ENCODE data around the gene HLCS.

The HLCS gene

DNA sequence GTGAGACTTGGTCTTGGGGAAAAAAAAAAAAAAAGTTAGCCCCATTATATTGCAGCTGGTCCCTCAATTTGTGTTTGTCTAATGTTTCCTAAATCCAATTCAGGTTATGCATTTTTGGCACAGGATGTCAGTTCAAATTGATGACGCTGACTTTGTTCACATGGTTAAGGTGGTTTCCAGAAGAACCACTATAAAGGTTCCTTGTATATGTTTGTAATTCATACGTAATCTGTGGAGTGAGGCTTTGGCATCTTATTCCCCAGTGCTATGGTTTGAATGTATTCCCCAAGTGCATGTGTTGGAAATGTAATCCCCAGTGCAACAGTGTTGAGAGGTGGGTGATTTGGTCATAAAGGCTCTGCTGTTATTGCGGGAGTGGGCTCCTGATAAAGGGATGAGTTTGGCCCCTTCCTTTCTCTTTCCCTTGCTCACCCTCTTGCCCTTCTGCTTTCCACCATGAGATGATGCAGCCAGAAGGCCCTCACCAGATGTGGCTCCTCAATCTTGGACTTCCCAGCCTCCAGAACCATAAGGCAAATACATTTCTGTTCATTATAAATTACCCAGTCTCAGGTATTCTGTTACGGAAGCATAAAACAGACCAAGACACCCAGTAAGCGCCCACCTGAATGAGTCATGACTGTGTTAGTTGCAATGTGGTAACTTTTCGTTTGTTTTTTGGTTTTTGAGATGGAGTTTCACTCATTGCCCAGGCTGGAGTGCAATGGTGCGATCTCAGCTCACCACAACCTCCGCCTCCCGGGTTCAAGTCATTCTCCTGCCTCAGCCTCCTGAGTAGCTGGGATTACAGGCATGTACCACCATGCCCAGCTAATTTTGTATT is 19.5 kb upstream of the HLCS start:
- DNase-seq (ENCODE audit: low read depth in 2 of 2): no peak

DNA sequence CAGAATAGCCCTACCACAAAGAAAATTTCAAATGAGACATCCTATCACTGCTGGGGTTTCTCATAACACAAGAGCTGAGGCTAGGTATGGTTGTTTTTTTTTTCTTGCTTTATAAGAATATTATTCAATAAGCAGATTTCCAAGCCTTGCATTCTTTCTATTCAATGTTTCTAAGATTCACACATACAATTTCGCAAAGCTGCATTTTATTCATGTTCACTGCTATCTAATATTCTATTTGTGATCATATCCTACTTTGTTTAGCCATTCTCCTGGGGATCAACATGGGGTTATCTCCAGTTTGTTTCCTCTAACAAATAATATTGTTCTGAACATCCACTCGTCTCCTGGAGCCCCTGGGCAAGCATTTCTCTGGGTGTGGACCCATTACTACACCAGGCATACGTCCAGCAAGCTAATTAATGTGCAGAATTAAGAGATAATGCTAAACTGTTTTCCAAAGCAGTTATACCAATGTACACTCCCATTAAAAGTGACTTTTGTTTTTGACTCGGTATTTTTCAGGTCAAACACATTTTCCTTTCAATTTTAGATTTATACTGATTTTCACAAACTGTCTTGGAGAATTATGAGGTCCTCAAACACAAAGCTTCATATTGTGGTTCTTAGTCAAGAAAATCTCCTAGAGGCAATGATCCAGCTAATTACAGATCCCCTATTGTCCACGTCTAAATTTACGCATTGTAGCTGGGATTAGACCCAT is 15.7 kb upstream of the HLCS start:
- DNase-seq (ENCODE audit: low read depth in 2 of 2): no peak

DNA sequence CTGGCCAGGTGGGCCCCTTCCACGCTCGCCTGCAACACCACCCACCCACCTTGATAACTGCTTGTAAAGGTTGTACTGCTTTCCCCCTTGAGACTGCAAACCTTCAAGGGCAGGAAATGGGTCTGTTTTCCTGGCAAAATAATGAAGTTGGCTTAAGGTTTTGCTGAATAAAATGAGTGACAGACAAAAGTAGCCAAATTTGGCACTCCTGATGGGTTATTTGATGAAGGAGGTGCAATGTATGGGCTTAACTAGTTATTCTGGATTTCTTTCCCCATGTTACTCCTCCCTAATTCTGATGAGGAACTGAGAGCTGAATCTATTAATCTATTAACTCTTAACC is 14.6 kb upstream of the HLCS start:
- no peak for DNase-seq (ENCODE audit: low read depth in 2 of 2)

DNA sequence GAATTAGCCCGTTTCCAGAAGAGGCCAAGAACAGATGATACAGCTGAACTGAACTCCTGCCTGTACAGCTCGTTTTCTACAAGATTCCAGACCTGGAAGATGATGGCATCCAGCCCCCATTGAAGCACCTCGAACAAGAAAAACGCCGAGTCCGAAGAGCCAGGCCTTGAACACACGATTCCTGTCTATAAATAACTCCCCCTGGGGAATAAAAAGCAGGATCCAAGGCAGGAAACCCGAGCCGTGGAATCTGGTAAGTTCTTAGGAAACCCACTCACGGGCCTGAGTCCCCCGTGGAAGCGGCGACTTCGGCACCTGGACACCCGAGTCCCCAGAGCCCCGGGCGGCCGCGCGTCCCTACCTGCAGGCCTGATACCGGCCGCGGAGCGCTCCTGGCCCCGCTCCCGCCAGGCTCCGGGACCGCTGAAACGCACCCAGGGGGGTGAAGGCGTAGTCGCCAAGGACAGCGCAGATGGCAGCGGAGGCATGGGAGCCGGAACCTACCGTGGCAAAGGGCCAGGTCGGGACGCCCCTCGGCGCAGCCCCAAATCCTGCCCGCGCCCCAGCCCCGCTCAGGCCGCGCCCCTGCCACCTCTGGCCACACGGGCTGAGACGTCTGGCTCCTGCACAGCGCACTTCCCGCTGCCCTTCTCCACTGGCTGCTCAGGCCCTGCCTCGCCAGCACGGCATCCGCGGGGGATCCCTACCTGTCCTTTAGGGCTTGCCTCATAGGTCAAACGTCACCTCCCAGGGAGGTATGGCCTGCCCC is 14.0 kb upstream of the HLCS start:
- no peak for DNase-seq (ENCODE audit: low read depth in 2 of 2)

DNA sequence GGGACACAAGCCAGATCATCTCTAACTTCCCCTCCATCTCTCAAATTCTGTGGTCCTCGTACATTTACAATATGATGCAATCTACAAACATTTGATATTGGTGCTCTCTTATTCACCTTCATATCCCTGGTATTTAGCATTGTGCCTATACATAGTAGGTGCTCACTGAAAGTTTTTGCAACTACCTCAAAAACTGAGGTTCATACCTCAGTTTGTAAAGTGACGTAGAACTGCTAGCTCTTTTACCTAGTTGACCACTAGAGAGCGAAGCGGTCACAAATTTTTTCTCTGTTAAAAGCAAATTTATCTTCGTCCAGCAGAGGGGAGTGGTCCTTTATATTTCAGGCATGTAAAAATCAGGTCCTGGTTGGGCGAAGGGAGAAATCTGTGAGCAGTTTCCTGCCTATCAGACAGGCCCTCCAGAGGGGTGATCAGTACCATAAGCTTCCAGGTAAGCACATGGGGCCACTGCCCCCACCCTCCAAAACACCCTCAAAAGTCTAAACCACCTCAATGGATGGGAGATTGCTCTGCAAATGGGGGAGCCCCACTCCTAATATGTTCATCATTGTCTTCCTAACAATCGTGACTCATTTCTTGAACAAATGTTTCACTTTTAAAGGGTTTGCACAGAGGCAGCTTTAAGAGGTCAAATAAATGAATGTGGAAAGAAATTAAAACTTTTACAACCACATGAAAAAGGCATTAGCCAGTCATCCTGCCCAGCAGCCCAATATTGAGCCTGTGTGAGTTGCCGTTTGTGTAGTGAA is 10.6 kb upstream of the HLCS start:
- no peak for DNase-seq (ENCODE audit: low read depth in 2 of 2)

DNA sequence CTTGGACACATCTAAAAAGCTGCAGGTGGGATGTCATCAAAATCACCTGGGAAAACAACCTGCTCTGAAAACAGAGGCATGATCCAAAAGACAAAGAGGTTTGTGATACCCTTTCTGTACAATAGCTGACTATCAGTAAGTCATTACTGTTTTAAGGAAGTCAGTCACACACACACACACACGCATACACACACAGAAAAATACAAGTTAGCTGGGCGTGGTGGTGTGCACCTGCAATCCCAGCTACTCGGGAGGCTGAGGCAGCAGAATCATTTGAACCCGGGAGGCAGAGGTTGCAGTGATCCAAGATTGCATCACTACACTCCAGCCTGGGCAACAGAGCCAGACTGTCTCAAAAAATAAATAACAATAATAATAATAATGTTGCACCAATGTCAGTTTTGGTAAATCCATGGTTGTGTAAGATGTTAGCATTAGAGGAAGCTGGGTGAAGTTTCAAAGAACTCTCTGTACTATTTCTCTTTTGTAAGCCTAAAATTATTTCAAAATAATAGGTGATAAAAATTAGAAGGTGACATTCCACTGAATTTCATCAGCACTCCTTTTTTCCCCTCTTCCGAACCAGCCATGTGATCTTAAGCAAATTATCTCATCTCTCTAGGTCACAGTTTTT is 9.9 kb upstream of the HLCS start:
- no peak for DNase-seq (ENCODE audit: low read depth in 2 of 2)

DNA sequence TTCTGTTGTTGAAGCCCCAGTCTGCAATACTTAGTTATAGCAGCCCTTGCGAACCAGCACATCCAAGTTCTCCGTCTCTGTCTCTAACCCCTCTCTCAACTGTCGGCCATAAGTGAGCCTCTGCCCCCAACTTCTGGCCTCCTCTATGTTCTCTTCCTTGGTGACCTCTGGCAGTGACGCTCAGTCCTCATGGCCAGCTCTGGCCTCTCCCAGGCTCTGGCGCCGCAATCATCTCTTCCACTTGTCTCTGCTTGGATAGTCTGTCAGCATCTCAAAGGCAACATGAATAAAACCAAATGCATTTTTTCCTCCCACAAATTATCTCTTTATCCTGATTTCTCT is 8.4 kb upstream of the HLCS start:
- no peak for DNase-seq (ENCODE audit: low read depth in 2 of 2)

DNA sequence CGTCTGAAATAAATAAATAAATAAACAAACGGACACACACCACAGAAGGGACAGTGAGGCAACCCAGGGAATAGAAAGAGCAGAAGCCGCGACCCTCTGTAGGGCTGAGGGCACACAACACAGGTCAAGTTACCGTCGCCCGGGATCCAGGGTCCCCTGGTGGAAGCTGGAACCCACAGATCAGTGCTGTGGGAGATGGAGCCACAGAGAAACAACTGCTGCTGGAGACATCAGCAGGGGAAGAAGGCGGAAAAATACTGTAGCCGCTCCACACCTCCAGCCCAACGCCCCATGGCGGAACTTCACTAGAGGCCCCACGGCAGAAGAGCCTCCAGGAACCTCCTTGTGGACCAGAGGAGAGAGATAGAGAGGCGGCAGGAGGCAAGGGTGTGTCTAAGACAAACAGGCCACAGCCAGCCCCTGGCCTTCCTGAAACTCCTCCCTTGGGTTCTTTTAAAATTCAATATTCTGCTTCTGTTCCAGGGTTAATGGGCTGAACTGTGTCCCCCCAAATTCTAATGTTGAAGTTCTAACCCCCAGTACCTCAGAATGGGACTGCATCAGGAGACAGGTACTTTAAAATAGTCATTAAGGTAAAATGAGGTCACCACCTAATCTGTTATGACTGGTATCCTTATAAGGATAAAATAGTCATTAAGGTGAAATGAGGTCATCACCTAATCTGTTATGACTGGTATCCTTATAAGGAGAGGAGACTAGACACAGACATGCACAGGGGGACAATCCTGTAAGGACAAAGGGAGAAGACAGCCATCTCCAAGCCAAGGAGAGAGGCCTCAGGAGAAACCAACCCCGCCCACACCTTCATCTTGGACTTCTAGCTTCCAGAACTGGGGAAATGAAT is 7.7 kb upstream of the HLCS start:
- no peak for DNase-seq (ENCODE audit: low read depth in 2 of 2)

DNA sequence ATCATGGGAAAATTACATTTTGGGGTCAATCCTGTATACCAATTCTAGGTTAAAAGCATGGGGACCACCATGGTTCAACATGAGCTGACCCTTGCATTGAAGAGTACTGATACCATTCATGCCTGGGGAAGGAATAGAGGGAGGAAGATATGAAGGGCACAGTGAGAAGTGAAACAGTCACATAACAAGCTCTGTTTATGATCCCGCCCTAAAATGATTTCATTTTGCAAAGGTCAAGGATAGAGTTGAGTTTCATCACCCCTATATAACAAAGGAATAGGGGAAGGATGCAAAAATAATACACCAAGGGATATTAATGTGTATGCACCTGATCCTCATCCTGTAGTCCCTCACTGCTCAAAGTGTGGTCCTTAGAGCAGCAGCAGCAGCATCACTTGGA is 2.5 kb upstream of the HLCS start:
- DNase-seq (ENCODE audit: low read depth in 2 of 2): no peak

DNA sequence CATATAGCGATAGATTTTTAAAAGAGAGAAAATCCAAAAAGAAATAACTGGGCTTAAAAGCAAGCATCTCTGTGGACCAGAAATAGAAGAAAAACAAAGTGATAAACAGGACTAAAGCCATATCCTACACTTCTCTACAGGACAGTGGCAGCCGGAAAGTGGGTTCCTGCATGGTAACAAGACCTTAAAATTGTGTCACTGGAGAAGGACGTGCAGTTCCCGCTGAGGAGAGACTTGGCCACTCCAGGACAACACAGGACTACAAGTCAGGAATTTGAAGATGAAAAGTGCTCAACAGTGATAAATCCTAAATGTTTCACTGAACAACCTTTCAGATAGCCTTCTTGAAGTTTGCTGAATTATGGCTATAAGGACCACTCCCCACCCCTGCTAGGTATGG is 1.9 kb upstream of the HLCS start:
- DNase-seq (ENCODE audit: low read depth in 2 of 2): no peak

DNA sequence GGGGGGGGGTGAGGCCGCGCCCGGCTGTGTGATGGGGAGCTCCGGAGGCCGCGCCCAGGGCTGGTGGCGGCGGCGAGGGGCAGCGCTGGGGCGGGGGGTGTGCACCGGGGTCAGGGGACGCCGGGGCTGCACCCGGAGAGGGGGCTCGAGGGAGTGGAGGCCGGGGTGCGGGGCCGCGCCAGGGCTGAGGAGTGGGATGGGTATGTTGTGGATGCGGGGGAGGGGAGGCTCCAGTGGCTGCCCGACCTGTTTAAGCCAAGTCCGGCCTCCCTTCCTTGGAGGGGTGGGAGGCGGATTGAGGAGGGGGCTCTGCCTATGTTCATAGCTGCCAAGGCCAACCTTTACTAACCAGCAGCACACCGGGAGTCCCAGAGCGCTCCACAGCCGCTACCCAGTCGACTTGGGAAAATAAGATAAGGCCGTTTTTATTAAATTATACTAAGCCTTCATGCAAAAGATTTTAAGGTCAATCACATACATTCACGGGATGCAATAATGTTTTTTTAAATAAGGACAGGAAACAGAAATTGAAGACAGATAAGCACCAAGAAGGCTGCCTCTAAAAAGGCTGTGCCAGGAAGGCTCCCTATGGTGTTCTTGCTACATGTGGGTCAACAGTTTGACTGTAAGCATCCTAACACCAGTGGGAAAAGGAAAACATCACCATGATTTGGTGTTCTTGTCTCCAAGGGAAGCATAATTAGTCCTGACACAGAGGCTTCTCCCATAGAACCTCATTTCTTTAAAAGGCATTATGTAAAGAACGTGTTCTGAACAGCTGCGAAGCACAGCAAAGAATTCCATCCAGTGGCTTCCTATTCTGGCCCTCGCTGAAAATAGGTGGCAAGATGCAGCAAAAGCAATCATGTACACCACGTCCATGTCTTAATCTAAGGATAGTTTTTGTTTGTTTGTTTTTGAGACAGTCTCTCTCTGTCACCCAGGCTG is 626 bp upstream of the HLCS start:
- peak in 1 of 2 donors; percentile 1 for DNase-seq (ENCODE audit: low read depth in 2 of 2)

DNA sequence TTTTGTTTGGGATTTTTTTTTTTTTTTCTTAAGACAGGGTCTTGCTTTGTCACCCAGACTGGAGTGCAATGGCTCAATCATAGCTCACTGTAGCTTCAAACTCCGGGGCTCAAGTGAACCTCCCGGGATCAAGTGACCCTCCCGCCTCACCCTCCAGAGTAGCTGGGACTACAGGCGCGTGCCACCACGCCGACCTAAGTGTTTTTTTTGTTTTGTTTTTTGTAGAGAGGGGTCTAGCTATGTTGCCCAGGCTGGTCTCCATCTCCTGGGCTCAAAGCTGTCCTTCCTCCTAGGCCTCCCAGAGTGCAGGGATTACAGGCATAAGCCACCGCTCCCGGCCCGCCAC is 776 bp downstream of the HLCS start:
- no peak for DNase-seq (ENCODE audit: low read depth in 2 of 2)

DNA sequence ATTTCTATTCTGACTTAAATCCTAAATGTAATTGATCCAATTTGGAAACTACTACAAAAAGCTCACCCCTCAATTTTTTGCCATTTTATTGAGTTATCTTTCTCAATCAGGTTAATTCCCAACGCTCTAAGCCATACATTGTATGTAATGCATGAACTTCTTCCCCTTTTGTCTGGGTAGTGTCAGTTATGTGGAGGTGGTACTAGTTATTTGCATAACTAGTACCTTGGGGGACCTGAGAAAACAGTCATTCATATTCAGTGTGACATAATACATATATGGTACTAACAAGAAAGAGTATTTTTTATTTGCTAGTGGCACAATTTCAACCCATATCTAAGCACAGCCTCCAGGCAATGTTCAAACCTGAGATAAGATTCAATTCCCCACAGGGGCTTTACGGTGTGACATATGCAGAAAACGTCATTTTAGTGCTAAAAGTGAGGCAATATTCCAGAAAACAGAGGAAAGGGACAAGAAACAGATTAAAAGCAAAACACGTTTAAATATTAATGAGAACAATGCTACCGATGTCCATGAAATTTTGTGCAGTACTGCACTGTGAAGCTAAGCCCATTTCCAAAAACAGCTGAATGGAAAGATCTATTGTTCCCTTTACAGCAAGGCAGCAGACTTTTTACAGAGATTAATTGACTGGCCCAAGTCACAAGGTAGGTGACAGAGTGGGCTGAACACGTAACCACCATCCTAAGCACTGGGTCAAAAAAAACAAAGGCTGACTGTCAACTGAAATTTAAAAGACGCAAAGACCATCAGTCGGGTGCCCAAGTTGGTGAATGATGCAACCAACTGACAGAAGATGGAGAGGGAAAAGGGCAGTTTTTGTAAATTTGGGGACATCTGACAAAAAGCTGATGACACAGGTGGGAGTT is 1.4 kb downstream of the HLCS start:
- no peak for DNase-seq (ENCODE audit: low read depth in 2 of 2)

DNA sequence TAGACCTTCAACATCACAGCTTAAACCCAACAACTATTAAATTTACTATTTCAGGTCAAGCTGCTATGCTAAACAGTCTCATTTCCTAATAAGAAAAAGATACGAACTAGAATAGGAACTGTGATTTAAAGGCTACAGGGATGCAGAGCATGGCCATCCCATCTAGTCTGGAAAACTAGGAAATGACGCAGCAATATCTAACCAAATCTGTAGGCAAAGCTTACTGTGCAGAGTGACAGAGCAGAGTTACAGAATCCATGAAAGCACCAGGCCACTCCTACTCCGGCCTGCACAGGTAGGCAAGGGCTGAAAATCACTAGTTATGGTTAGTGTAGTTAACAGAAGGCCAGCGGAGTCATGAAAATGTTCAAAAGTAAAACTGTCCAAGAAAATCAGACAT is 2.1 kb downstream of the HLCS start:
- no peak for DNase-seq (ENCODE audit: low read depth in 2 of 2)

DNA sequence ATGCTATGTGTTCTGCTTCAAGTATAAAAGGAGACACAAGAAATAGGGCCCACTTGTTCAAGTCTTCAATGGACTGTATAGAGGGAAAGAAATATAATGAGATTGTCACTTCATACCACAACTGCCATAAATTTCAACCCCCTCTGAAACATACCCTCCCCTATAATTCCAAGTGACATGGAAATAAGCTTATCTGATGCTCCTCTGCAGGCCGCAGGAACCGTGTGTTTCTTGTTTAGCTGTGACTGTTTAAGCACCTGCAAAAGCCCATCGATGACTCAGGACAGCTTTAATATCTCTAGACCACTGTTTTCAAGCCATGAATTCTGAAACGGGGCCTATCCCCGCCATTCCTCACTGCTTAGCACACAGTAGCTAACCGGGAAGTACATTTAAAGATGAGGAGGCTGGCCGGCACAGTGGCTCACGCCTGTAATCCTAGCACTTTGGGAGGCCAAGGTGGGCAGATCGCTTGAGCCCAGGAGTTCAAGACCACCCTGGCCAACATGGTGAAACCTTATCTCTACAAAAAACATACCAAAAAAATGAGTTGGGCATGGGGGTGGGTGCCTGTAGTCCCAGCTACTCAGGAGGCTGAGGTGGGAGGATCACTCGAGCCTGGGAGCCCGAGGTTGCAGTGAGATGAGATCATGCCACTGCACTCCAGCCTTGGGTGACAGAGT is 4.2 kb downstream of the HLCS start:
- no peak for DNase-seq (ENCODE audit: low read depth in 2 of 2)

DNA sequence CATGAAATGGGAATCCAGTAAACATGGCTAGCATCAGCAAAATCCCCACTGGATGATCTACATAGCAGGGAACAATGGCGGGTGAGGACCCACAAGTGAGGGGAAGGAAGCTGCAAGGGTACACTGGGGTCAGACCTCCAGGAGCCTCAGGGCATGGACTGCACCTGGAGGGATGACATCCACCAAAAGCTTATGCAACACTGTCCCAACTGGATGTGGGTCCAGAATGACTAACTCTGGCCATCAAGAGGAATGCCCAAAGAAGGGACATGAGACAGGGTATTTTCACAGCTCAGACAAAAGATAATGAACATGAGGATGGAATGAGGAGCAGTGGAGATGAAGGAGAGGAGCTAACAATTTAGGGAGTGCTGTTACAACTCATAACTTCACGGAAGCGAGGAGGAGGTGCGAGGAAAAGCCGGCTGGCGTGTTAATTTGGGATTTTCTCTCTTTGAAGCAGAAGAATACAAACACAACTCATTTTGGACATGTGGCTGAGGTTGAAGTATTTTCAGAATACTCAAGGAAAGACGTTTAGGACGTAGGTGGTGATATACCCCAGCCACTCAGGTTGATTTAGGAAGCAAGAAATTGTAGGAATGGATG is 5.7 kb downstream of the HLCS start:
- no peak for DNase-seq (ENCODE audit: low read depth in 2 of 2)

DNA sequence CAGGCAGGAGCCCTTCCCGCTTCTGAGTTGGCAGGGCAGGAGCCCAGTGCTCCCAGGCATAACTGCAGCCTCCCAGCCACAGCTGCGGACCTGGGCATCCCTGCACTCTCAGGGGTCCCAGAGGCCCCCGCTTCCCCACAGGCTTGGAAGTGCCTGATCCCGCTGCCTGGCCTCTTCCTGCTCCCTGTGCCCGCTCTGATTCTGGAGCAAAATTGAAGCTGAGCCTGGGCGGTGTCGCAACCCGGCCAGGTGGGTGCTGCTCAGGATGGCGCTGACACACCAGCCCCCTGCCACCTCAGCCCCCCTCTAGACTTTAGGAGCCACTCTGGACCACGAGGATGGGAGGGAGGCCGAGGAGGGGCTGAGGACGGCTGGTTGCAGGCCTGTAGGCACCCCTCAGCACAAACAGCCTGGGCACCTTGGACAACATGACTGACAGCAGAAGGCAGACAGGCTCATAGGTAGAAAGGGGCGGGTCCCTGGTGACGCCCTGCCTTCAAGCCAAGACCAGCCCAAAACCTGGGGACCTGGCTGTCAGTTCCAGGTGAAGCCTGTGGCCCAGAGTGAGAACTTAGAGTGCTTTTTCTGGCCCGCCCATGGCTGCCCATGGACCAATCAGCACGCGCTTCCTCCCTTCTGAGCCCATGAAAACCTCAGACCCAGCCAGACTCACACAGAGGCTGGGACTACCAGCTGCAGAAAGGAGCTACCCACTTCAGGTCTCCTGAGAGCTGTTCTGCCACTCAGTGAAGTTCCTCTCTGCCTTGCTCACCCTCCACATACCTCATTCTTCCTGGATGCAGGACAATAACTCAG is 7.2 kb downstream of the HLCS start:
- no peak for DNase-seq (ENCODE audit: low read depth in 2 of 2)
